ENCODE measurements around the gene LARP1B. TPM values are rescaled to one million over a fixed set of nuclear protein-coding genes. Genes with fewer than 3 reads are reported as not detected.

The LARP1B gene
- total and polyA plus RNA-seq, 2 donors (not counting 1 experiment from before 2014, with no cell fraction given), result 4.5 to 14.6 TPM

- Histone ChIP-seq H3K9me3 (ENCODE audit: control extremely low read depth in 1 of 3, control insufficient read depth in 2 of 3, insufficient read depth in 1 of 3, low read length in 2 of 3) (no peaks in the 10 kb centered on the region), H2AFZ (ENCODE audit: insufficient read depth, low read depth, low read length, poor library complexity, severe bottlenecking) (no peak overlapping the region), H3K4me2 (replicated peaks; ENCODE audit: low read depth, low read length, poor library complexity, severe bottlenecking) (no peak overlapping the region), H3K4me1 (ENCODE audit: control insufficient read depth in 2 of 2, insufficient read depth in 2 of 2, low read length in 2 of 2) (no peaks in the 10 kb centered on the region), H3K79me2 (ENCODE audit: control insufficient read depth, insufficient read depth, low read length) (no peaks in the 10 kb centered on the region), H4K20me1 (ENCODE audit: control insufficient read depth, insufficient read depth, low read length, poor library complexity, severe bottlenecking) (no peaks in the 10 kb centered on the region), H3K4me3 (ENCODE audit: control extremely low read depth in 1 of 5, extremely low read depth in 1 of 5, insufficient read depth in 1 of 5, low read depth in 2 of 5, low read length in 4 of 5) (no peak overlapping the region), H3K27me3 (replicated peaks in 1 of 4; ENCODE audit: control extremely low read depth in 1 of 4, control insufficient read depth in 3 of 4, insufficient read depth in 4 of 4, low read length in 3 of 4) (no peaks in the 10 kb centered on the region), H3K36me3 (replicated peaks in 1 of 2; ENCODE audit: control extremely low read depth in 1 of 2, control insufficient read depth in 1 of 2, extremely low read depth in 1 of 2, insufficient read depth in 2 of 2, low read length in 1 of 2) (no peaks in the 10 kb centered on the region), H3K27ac (ENCODE audit: low read length in 2 of 2) (no peak overlapping the region), H3K9ac (ENCODE audit: low read length) (no peak overlapping the region)
- H3K4me3 Mint-ChIP-seq, result no peak overlapping the region
- intact Hi-C loops (cut with micrococcal nuclease), result no loop called here
- ATAC-seq (ENCODE audit: low read depth), result no peak
- no peak for TF ChIP-seq EZH2 (IDR thresholded peaks at IDR 0.05; ENCODE audit: borderline replicate concordance, insufficient read depth, low read depth, low read length, poor library complexity, severe bottlenecking)
- TF ChIP-seq, protein P1, sequence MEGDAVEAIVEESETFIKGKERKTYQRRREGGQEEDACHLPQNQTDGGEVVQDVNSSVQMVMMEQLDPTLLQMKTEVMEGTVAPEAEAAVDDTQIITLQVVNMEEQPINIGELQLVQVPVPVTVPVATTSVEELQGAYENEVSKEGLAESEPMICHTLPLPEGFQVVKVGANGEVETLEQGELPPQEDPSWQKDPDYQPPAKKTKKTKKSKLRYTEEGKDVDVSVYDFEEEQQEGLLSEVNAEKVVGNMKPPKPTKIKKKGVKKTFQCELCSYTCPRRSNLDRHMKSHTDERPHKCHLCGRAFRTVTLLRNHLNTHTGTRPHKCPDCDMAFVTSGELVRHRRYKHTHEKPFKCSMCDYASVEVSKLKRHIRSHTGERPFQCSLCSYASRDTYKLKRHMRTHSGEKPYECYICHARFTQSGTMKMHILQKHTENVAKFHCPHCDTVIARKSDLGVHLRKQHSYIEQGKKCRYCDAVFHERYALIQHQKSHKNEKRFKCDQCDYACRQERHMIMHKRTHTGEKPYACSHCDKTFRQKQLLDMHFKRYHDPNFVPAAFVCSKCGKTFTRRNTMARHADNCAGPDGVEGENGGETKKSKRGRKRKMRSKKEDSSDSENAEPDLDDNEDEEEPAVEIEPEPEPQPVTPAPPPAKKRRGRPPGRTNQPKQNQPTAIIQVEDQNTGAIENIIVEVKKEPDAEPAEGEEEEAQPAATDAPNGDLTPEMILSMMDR (IDR thresholded peaks at IDR 0.05), result no peak
- ChIA-PET POLR2A (no interaction called here), CTCF (no interaction called here)
- no peaks in the 10 kb centered on the region for H3K4me1 Mint-ChIP-seq
- H3K27ac Mint-ChIP-seq, result no peak overlapping the region
- H3K27me3 Mint-ChIP-seq, result no peaks in the 10 kb centered on the region
- no CpG with 5 or more reads among the region's 2 CpGs for WGBS (ENCODE audit: insufficient coverage)
- no peaks in the 10 kb centered on the region for H3K9me3 Mint-ChIP-seq (ENCODE audit: insufficient read depth)
- DNase-seq, result no peak
These were observed 105.9 kb downstream of the LARP1B start for GRCh38 chr4:128166982-128167381.

GRCh38 chr4:128168701-128169100 is 107.6 kb downstream of the LARP1B start:
- Mint-ChIP-seq H3K4me1 (no peaks in the 10 kb centered on the region), H3K27me3 (no peaks in the 10 kb centered on the region), H3K27ac (no peak overlapping the region), H3K4me3 (no peak overlapping the region), H3K9me3 (ENCODE audit: insufficient read depth) (no peaks in the 10 kb centered on the region)
- Histone ChIP-seq H2AFZ (ENCODE audit: insufficient read depth, low read depth, low read length, poor library complexity, severe bottlenecking) (no peak overlapping the region), H3K36me3 (replicated peaks in 1 of 2; ENCODE audit: control extremely low read depth in 1 of 2, control insufficient read depth in 1 of 2, extremely low read depth in 1 of 2, insufficient read depth in 2 of 2, low read length in 1 of 2) (no peaks in the 10 kb centered on the region), H3K4me1 (ENCODE audit: control insufficient read depth in 2 of 2, insufficient read depth in 2 of 2, low read length in 2 of 2) (no peaks in the 10 kb centered on the region), H3K4me2 (replicated peaks; ENCODE audit: low read depth, low read length, poor library complexity, severe bottlenecking) (no peak overlapping the region), H3K27ac (ENCODE audit: low read length in 2 of 2) (no peak overlapping the region), H3K9me3 (ENCODE audit: control extremely low read depth in 1 of 3, control insufficient read depth in 2 of 3, insufficient read depth in 1 of 3, low read length in 2 of 3) (no peaks in the 10 kb centered on the region), H3K27me3 (replicated peaks in 1 of 4; ENCODE audit: control extremely low read depth in 1 of 4, control insufficient read depth in 3 of 4, insufficient read depth in 4 of 4, low read length in 3 of 4) (no peaks in the 10 kb centered on the region), H4K20me1 (ENCODE audit: control insufficient read depth, insufficient read depth, low read length, poor library complexity, severe bottlenecking) (no peaks in the 10 kb centered on the region), H3K4me3 (ENCODE audit: control extremely low read depth in 1 of 5, extremely low read depth in 1 of 5, insufficient read depth in 1 of 5, low read depth in 2 of 5, low read length in 4 of 5) (no peak overlapping the region), H3K9ac (ENCODE audit: low read length) (no peak overlapping the region), H3K79me2 (ENCODE audit: control insufficient read depth, insufficient read depth, low read length) (no peaks in the 10 kb centered on the region)
- no CpG with 5 or more reads among the region's 2 CpGs for WGBS (ENCODE audit: insufficient coverage)
- POLR2A ChIA-PET, result no interaction called here
- CTCF ChIA-PET, result no interaction called here
- intact Hi-C loops (cut with micrococcal nuclease), result no loop called here
- DNase-seq, result no peak
- ATAC-seq (ENCODE audit: low read depth), result no peak
- TF ChIP-seq, protein P1 (IDR thresholded peaks at IDR 0.05), result no peak
- no peak for TF ChIP-seq EZH2 (IDR thresholded peaks at IDR 0.05; ENCODE audit: borderline replicate concordance, insufficient read depth, low read depth, low read length, poor library complexity, severe bottlenecking)

All from B cell (primary cell).